ENCODE data around the gene SMIM29. TPM values are rescaled to one million over a fixed set of nuclear protein-coding genes. Genes with fewer than 3 reads are reported as not detected.
A peak's percentile ranks its signal among the peaks of the same experiment; 100 is the strongest.

The SMIM29 gene
- polyA plus RNA-seq, 1 donor (not counting 4 experiments of a cell fraction or from before 2014, with no cell fraction given), result 27.4 TPM

DNA sequence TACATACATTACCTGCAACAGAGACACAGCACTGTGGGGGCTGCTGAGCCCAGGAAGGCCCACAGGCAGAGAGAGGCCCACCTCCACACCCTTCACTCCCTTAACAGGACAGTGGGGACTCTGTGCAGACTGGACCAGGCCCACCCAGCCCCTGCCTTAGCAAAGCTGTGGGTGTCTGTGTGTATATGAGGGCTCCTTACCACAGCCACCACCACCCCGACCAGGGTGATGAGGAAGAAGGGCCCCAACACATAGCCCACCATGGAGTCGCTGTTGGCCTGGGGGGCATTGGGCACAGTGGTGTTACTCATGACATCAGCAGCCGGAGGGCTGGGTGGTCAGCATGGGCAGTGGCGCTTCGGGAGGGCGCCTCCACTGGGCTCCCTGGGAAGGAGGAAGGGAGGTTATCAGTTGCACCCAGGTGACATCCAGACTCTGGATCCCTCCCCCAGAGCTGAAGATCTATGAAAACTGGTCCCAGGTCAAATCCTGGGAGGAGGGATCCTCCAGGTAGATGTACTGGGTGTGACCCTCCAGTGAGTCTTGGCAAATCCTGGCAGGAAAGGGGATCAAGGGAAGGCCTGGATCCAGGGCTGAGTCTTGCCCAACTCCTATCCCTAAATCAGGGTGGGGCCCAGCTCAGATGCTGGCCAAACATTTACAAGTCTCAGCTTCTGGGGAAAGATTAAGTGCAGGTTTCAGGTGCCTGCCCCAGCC is 1.2 kb downstream of the SMIM29 start:
- DNase-seq (ENCODE audit: low read depth, low spot score) (no peak), FAIRE-seq (no peak)
- dilution Hi-C loops (cut with MboI; ENCODE audit: extremely low pct_ligation_motif_present, low sequenced_read_pairs), result no loop called here
- H4K20me1 ChIP-seq (ENCODE audit: control insufficient read depth, extremely low read depth, insufficient read depth, low read length), result peaks cover 14% of the 10 kb centered on the region
- H3K4me1 ChIP-seq (ENCODE audit: control insufficient read depth, extremely low read depth, insufficient read depth, low read length), result peaks cover 55% of the 10 kb centered on the region
- H3K4me3 ChIP-seq (ENCODE audit: control insufficient read depth in 2 of 3, extremely low read depth in 1 of 3, insufficient read depth in 2 of 3, low read depth in 1 of 3, low read length in 3 of 3), result peak overlapping the region; percentile 72 to 95 (median 84)
- H3K9me1 ChIP-seq (ENCODE audit: control insufficient read depth, extremely low read depth, insufficient read depth, low read length), result peaks cover 3% of the 10 kb centered on the region
- H3K9me3 ChIP-seq (ENCODE audit: control insufficient read depth, low read depth, low read length), result no peaks in the 10 kb centered on the region
- H3K36me3 ChIP-seq (ENCODE audit: control insufficient read depth in 2 of 2, extremely low read depth in 1 of 2, insufficient read depth in 2 of 2, low read length in 2 of 2), result peaks cover 7 to 9% of the 10 kb centered on the region in 2 experiments
- H3K9ac ChIP-seq (ENCODE audit: control insufficient read depth, extremely low read depth, insufficient read depth, low read length), result peak overlapping the region; percentile 85
- no peaks in the 10 kb centered on the region for H3K27me3 ChIP-seq (ENCODE audit: control insufficient read depth, extremely low read depth, insufficient read depth, low read length)
- peak overlapping the region; percentile 98 for H3K4me2 ChIP-seq (ENCODE audit: control insufficient read depth, extremely low read depth, insufficient read depth, low read depth, low read length)
- H3K79me2 ChIP-seq (ENCODE audit: control insufficient read depth, insufficient read depth, low read length), result peaks cover 3% of the 10 kb centered on the region
- H2AFZ ChIP-seq (ENCODE audit: control insufficient read depth, low read length), result no peak overlapping the region
- TF ChIP-seq, protein P1, sequence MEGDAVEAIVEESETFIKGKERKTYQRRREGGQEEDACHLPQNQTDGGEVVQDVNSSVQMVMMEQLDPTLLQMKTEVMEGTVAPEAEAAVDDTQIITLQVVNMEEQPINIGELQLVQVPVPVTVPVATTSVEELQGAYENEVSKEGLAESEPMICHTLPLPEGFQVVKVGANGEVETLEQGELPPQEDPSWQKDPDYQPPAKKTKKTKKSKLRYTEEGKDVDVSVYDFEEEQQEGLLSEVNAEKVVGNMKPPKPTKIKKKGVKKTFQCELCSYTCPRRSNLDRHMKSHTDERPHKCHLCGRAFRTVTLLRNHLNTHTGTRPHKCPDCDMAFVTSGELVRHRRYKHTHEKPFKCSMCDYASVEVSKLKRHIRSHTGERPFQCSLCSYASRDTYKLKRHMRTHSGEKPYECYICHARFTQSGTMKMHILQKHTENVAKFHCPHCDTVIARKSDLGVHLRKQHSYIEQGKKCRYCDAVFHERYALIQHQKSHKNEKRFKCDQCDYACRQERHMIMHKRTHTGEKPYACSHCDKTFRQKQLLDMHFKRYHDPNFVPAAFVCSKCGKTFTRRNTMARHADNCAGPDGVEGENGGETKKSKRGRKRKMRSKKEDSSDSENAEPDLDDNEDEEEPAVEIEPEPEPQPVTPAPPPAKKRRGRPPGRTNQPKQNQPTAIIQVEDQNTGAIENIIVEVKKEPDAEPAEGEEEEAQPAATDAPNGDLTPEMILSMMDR (optimal IDR thresholded peaks at IDR 0.05 in 1 of 3, IDR thresholded peaks at IDR 0.05 in 1 of 3, conservative IDR thresholded peaks at IDR 0.05 in 1 of 3; ENCODE audit: extremely low read depth in 1 of 3, insufficient read depth in 2 of 3, low read length in 3 of 3), result no peak
- TF ChIP-seq EZH2 (IDR thresholded peaks at IDR 0.05; ENCODE audit: low read length), result no peak
- peak overlapping the region; percentile 81 for H3K27ac ChIP-seq (ENCODE audit: control insufficient read depth, insufficient read depth, low read length)

DNA sequence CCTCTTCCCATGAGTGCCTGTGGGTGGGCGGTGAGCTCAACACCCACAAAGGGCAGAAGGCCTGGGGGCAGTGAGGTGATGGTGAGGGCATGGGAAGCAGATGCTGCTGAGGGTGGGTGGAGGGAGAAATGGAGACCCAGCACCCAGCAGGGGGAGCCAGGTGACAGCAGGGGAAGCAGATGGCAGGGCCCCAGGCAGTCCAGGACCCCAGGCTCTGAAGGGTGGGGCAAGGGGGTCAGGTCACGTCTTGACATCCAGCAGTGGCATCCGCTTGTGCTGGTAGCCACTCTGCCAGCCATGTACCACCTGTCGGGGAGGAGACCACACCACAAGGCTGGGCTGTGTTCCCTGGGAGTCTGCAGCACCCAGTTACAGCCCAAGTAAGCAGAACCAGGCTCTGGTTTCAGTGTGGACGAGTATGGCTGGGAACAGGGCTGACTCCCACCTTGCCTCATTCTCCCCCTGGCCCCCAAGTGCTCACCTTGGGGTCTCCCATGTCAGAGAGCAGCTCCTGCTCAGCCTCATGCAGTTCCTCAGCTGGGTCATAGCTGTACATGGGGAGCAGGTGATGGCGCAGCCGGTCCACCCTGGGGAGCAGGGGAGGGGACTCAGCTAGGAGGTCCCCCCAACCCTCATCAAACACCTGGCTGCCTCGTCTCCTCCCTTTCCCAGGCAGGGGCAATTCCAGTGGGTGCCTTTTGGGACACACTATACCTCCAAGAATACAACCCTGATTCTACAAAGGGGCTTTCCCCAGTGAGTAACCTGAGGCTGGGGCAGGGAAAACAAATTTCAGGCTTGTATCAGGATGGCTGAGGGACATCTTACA is 2.0 kb downstream of the SMIM29 start:
- Histone ChIP-seq H3K79me2 (ENCODE audit: control insufficient read depth, insufficient read depth, low read length) (peaks cover 3% of the 10 kb centered on the region), H4K20me1 (ENCODE audit: control insufficient read depth, extremely low read depth, insufficient read depth, low read length) (peaks cover 17% of the 10 kb centered on the region), H3K27ac (ENCODE audit: control insufficient read depth, insufficient read depth, low read length) (peak overlapping the region; percentile 81), H2AFZ (ENCODE audit: control insufficient read depth, low read length) (no peak overlapping the region), H3K27me3 (ENCODE audit: control insufficient read depth, extremely low read depth, insufficient read depth, low read length) (no peaks in the 10 kb centered on the region), H3K9me1 (ENCODE audit: control insufficient read depth, extremely low read depth, insufficient read depth, low read length) (peaks cover 5% of the 10 kb centered on the region), H3K9ac (ENCODE audit: control insufficient read depth, extremely low read depth, insufficient read depth, low read length) (peak overlapping the region; percentile 85), H3K9me3 (ENCODE audit: control insufficient read depth, low read depth, low read length) (no peaks in the 10 kb centered on the region), H3K36me3 (ENCODE audit: control insufficient read depth in 2 of 2, extremely low read depth in 1 of 2, insufficient read depth in 2 of 2, low read length in 2 of 2) (peaks cover 15 to 16% of the 10 kb centered on the region in 2 experiments), H3K4me2 (ENCODE audit: control insufficient read depth, extremely low read depth, insufficient read depth, low read depth, low read length) (peak overlapping the region; percentile 98), H3K4me1 (ENCODE audit: control insufficient read depth, extremely low read depth, insufficient read depth, low read length) (peaks cover 64% of the 10 kb centered on the region), H3K4me3 (ENCODE audit: control insufficient read depth in 2 of 3, extremely low read depth in 1 of 3, insufficient read depth in 2 of 3, low read depth in 1 of 3, low read length in 3 of 3) (no peak overlapping the region)
- no peak for FAIRE-seq
- dilution Hi-C loops (cut with MboI; ENCODE audit: extremely low pct_ligation_motif_present, low sequenced_read_pairs), result no loop called here
- TF ChIP-seq, protein P1 (optimal IDR thresholded peaks at IDR 0.05 in 1 of 3, IDR thresholded peaks at IDR 0.05 in 1 of 3, conservative IDR thresholded peaks at IDR 0.05 in 1 of 3; ENCODE audit: extremely low read depth in 1 of 3, insufficient read depth in 2 of 3, low read length in 3 of 3), result peak in 2 of 3 experiments; percentile 55 to 60
- TF ChIP-seq EZH2 (IDR thresholded peaks at IDR 0.05; ENCODE audit: low read length), result no peak
- no peak for DNase-seq (ENCODE audit: low read depth, low spot score)
